Smooth muscle cell of the brain vasculature (primary cell): ENCODE data around the gene BIN1.

Experiments used
- DNase-seq: peaks from one replicate; pipeline ENCODE4 v3.0.0-alpha.2; 2012; ENCODE audit warnings: low read depth, low spot score

Gene BIN1

GRCh38 chr2:127090281-127091120, 16.5 kb downstream of the BIN1 start:
- DNase-seq = no peak

- DNase-seq = no peak
These were observed 17.3 kb downstream of the BIN1 start for GRCh38 chr2:127089478-127090235.

DNA sequence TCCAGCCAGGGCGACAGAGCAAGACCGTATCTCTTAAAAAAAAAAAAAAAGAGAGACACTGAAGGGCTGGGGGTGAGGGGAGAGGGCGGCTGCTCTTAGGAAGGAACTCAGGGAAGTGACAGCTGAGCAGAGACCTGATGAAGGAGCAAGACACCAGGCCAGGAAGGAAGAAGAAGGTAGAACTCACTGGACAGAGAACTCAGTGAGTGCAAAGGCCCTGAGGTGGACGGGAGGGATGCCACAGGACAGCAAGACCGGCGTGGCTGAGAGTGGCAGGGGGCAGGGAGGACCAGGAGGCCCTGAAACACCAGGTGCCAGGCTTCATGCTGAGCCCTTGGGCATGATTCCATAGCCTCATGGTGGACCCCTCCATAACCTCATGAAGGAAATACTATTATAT, 18.2 kb downstream of the BIN1 start:
- DNase-seq = no peak

- DNase-seq = no peak
These were observed 19.0 kb downstream of the BIN1 start for GRCh38 chr2:127087791-127088495.

GRCh38 chr2:127086990-127087790, 19.8 kb downstream of the BIN1 start:
- peak; percentile 92 for DNase-seq

- DNase-seq = no peak
These were observed 21.7 kb downstream of the BIN1 start for GRCh38 chr2:127085317-127085681.

DNA sequence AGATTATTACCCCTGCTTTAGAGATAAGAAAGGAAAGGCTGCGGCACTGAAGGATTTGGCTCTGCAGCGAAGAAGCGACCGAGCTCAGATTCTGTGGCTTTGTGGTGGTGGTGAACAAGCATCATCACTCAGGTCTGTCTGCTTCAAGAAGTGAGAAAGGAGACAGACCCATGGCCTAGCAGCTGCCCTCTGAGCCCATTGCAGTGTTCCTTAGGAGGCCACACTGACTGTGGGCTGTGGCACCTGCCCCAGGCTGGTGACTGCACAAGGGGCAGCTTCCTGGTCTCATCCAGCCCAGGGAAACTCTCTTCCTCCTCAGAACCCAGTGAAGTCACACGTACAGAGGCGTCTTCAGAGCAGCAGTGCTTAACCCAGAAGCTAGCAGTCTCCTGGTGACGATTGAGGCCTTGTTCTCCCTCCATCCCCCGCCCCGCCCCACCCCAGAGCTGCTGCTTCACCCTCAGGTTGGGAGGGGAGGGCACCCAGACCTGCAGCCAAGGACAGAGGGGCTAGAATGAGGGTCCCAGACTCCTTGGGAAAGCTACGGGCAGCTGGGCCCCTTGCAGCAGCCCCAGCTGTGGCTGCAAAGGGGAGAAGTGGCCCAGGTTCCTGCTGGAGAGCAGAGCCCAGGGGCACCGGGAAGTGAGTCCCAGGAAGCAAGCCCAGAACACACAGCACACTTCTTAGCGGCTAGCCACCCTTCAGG, 22.2 kb downstream of the BIN1 start:
- no peak for DNase-seq

DNA sequence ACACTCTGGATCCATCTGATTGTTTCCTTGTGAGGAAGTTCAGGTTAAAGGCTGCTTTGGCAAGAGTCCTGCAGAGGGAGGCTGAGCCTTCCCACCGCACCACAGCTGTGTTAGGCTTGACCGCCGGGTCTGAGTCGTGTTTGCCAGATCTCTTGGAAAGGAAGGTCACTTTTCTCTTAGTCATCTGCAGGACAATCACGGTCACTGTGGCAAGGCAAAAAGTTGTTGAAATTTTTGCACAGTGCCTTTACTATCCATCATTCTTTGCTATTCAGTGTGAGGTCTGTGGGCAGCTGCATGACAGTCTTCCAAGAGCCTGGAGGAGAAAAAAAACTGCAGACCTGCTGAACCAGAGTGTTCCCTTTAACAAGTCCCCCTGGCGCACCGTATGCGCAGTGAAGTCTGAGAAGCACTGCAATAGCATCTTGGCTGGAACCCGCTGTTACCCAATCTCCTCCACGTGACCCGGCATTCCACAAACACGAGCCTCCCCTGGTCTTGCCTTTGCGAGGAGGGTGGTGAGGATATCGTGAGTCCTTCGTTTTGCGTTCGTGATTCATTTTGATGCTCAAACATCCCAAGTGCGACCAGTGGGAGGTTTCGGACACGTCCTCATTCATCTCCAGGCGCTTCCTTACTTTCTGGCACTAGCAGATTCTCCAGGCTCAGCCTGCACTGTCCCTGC, 23.0 kb downstream of the BIN1 start:
- DNase-seq = no peak

GRCh38 chr2:127082974-127083373, 24.0 kb downstream of the BIN1 start:
- no peak for DNase-seq

- no peak for DNase-seq
These were observed 24.9 kb downstream of the BIN1 start for GRCh38 chr2:127081826-127082633.

- no peak for DNase-seq
These were observed 25.8 kb downstream of the BIN1 start for GRCh38 chr2:127080938-127081755.

GRCh38 chr2:127080226-127080937, 26.6 kb downstream of the BIN1 start:
- DNase-seq = no peak

DNA sequence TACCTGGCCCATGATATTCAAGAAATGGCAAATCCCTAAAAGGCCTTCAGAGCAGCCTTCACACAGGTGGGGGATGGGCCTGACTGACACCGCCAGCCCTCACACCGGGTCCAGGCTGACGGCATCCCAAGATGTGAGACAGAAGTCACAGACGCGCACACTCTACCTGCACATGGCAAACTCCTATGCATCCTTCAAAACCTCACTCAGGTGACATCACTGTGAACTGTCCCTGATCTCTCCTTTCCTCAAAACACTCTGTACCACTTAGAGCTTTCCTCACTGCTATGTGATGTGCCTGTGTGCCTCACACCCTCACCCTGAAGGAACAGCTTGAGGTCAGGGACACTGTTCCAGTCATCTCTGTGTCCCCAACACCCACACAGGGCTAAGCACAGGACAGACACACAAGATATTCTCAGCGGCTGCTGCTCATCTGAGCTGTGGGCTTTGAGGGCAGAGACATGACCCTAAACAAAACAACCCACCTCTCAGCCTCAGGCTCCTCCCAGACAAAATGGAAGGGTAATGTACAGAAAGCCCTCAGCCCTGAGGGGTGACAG, 27.5 kb downstream of the BIN1 start:
- DNase-seq = no peak

DNA sequence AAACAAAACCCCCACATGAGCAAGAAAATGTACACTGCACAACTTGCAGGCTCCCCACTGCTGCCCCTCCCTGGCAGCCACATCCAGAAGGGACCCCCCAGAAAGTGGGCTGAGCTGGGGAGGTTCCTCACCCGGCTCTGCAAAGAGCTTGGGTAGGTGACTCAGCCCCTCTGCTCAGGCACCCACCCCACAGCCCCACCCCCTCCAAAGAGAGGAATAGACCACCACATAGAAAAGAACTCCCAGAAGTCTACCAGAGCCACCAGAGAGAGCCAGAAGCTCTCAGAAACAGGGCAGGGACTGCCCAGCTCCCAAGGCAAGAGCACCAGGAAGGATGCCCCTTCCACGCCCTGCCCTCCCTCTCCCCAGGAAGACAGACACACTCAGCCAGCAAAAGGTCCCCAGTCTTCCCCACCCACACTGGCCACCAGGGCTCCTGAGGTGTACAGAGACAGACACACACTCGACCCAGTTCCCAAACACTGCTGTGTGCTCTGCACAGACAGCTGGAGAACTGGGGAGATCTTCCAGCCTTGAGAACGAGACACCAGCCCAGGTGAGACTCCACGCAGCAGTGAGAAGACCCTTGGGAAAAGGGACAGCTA, 28.2 kb downstream of the BIN1 start:
- DNase-seq = no peak

- no peak for DNase-seq
These were observed 28.9 kb downstream of the BIN1 start for GRCh38 chr2:127078028-127078427.

DNA sequence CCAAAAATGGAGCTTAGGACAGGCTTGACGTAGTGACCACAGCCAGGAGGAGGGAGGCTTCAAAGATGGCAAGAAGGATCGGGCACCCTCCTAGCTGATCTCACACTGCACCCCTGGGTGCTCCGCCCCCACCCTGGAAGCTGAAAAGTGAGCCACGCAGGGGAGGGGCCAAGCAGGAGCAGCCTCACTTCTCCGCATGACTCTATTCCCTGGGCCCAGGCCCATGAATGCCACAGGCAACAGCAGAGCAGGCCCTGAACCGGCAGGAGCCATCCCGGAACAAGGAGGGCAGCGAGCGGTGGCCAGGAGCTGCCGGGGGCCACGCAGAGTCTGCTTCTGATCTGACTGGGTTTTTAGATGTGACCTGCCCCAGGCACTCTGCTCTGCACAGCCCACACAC, 30.0 kb downstream of the BIN1 start:
- no peak for DNase-seq

DNA sequence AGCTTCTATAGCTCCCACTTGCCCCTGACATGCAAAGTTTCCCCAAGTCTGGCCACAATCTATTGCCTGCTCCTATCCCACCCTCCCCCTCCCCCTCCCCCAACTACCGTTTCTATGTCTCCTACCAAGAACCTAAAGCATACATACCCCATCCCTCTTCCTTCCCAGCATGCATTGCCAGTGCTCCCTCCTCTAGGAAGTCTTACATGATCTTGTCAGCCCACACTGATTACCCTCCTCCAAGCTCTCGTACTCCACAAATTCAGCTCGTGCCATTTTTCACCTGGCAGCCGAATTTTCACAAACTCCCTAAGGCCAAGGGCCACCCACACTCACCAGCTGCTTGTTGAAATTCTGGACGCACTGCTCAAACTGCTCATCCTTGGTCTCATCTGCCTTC, 30.7 kb downstream of the BIN1 start:
- DNase-seq = no peak
